Tibial nerve (tissue), 4 donors: ENCODE data around the gene CDS1. TPM values are rescaled to one million over a fixed set of nuclear protein-coding genes. Genes with fewer than 3 reads are reported as not detected.

Experiments used
- DNase-seq, 2 donors: peaks; one replicate each; pipeline ENCODE4 v3.0.0-alpha.2; 2019; ENCODE audit warnings: low spot score in 2 of 2
- H3K27ac ChIP-seq, 4 donors: fragments of 200-600 bp; sonication (generic) in 3 of 4; one replicate each; pipeline ENCODE4 v1.5.1; 2017 to 2019; ENCODE audit warnings: mild to moderate bottlenecking in 1 of 4
- H3K27me3 ChIP-seq, 2 donors: fragments of 200-600 bp; sonication (generic) in 1 of 2; one replicate each; pipeline versions ENCODE4 v1.5.1 to v1.6.0; 2017 to 2019
- H3K36me3 ChIP-seq, 3 donors: fragments of 200-600 bp; sonication (generic); one replicate each; pipeline ENCODE4 v1.5.1; 2018 to 2019
- H3K4me1 ChIP-seq, 4 donors: fragments of 200-600 bp; sonication (generic) in 3 of 4; one replicate each; pipeline ENCODE4 v1.5.1; 2017 to 2019
- H3K4me3 ChIP-seq, 4 donors: fragments of 200-600 bp; sonication (generic) in 3 of 4; one replicate each; pipeline ENCODE4 v1.5.1; 2017 to 2019; ENCODE audit warnings: mild to moderate bottlenecking in 1 of 4, moderate library complexity in 1 of 4
- H3K9me3 ChIP-seq, 4 donors: fragments of 200-600 bp; sonication (generic) in 3 of 4; one replicate each; pipeline ENCODE4 v1.5.1; 2017 to 2019
- CTCF ChIP-seq, 5 experiments: fragments of 200-600 bp in 3 of 5; fragments of 450-650 bp in 2 of 5; sonication (generic) in 3 of 5; IDR thresholded peaks; one replicate each; pipeline ENCODE4 v1.5.1; 2016 to 2019; ENCODE audit warnings: antibody characterized with exemption in 5 of 5, mild to moderate bottlenecking in 3 of 5, moderate library complexity in 2 of 5
- EP300 ChIP-seq, 2 donors: sonication (generic); formaldehyde crosslinking; IDR thresholded peaks; one replicate each; pipeline ENCODE4 v1.6.1; 2017; ENCODE audit warnings: antibody characterized with exemption in 2 of 2, mild to moderate bottlenecking in 1 of 2
- POLR2A ChIP-seq, 2 donors: fragments of 450-650 bp; IDR thresholded peaks; one replicate each; pipeline ENCODE4 v1.6.1; 2017; ENCODE audit warnings: antibody characterized with exemption in 2 of 2, mild to moderate bottlenecking in 2 of 2, moderate library complexity in 2 of 2
- WGBS, 2 donors: methylation state at CpG; one replicate each; pipeline ENCODE4 v1.1.5; 2018; 5-methylcytosine and 5-hydroxymethylcytosine counted together
- total RNA-seq, 4 donors: library from RNA; depleted of rRNA; stranded (reverse); fragments of >200 nt; gene quantifications; one replicate each; pipeline ENCODE4 v1.1.0, GENCODE V29; 2016

Gene CDS1
- total RNA-seq, 4 donors from 2014 or later = under 0.01 to 0.59 (median 0.25) TPM

GRCh38 chr4:84677093-84677492, 94.2 kb downstream of the CDS1 start:
- peaks cover 0 to 17% (median 3%) of the 10 kb centered on the region in 4 donors for H3K4me1 ChIP-seq
- no peaks in the 10 kb centered on the region for H3K27me3 ChIP-seq
- 86 to 92% methylated on average over 9 of the region's 9 CpGs for WGBS, 2 donors
- H3K36me3 ChIP-seq = peaks cover 0 to 96% (median 5%) of the 10 kb centered on the region in 3 donors
- no peak overlapping the region for H3K27ac ChIP-seq
- no peak overlapping the region for H3K4me3 ChIP-seq
- DNase-seq = no peak
- H3K9me3 ChIP-seq = no peaks in the 10 kb centered on the region
- TF ChIP-seq CTCF (IDR thresholded peaks at IDR 0.05) (no peak), POLR2A (IDR thresholded peaks at IDR 0.05) (no peak), EP300 (IDR thresholded peaks at IDR 0.05) (no peak)

- H3K27ac ChIP-seq = no peak overlapping the region
- H3K4me3 ChIP-seq = no peak overlapping the region
- peaks cover 2 to 96% (median 5%) of the 10 kb centered on the region in 3 donors for H3K36me3 ChIP-seq
- DNase-seq = no peak
- TF ChIP-seq EP300 (IDR thresholded peaks at IDR 0.05) = no peak
- TF ChIP-seq CTCF (IDR thresholded peaks at IDR 0.05) = no peak
- no peak for TF ChIP-seq POLR2A (IDR thresholded peaks at IDR 0.05)
- H3K27me3 ChIP-seq = no peaks in the 10 kb centered on the region
- H3K4me1 ChIP-seq = peaks cover 0 to 25% (median 11%) of the 10 kb centered on the region in 4 donors
- 89 to 98% methylated on average over 5 of the region's 5 CpGs for WGBS, 2 donors
- H3K9me3 ChIP-seq = no peaks in the 10 kb centered on the region
These were observed 95.1 kb downstream of the CDS1 start for GRCh38 chr4:84677995-84678394.

GRCh38 chr4:84678976-84679744, 96.2 kb downstream of the CDS1 start:
- Histone ChIP-seq H3K4me3 (no peak overlapping the region), H3K36me3 (peaks cover 2 to 99% (median 5%) of the 10 kb centered on the region in 3 donors), H3K4me1 (peaks cover 0 to 30% (median 14%) of the 10 kb centered on the region in 4 donors), H3K9me3 (no peaks in the 10 kb centered on the region), H3K27me3 (no peaks in the 10 kb centered on the region), H3K27ac (peak overlapping the region in 3 of 4 donors; percentile 4 to 62 (median 59))
- no peak for TF ChIP-seq POLR2A (IDR thresholded peaks at IDR 0.05)
- no peak for TF ChIP-seq CTCF (IDR thresholded peaks at IDR 0.05)
- TF ChIP-seq EP300 (IDR thresholded peaks at IDR 0.05) = no peak
- WGBS, 2 donors = 83 to 85% methylated on average over 10 to 14 of the region's 14 CpGs
- peak; percentile 15 to 31 for DNase-seq

GRCh38 chr4:84680956-84681355, 98.0 kb downstream of the CDS1 start:
- 79 to 83% methylated on average over 4 of the region's 4 CpGs for WGBS, 2 donors
- Histone ChIP-seq H3K27ac (no peak overlapping the region), H3K4me3 (no peak overlapping the region), H3K27me3 (no peaks in the 10 kb centered on the region), H3K9me3 (no peaks in the 10 kb centered on the region), H3K36me3 (peaks cover 2 to 99% (median 5%) of the 10 kb centered on the region in 3 donors), H3K4me1 (peaks cover 0 to 30% (median 14%) of the 10 kb centered on the region in 4 donors)
- DNase-seq = no peak
- TF ChIP-seq POLR2A (IDR thresholded peaks at IDR 0.05) (no peak), EP300 (IDR thresholded peaks at IDR 0.05) (no peak), CTCF (IDR thresholded peaks at IDR 0.05) (no peak)
